ENCODE measurements around the gene ANKRD13B.

The ANKRD13B gene

DNA sequence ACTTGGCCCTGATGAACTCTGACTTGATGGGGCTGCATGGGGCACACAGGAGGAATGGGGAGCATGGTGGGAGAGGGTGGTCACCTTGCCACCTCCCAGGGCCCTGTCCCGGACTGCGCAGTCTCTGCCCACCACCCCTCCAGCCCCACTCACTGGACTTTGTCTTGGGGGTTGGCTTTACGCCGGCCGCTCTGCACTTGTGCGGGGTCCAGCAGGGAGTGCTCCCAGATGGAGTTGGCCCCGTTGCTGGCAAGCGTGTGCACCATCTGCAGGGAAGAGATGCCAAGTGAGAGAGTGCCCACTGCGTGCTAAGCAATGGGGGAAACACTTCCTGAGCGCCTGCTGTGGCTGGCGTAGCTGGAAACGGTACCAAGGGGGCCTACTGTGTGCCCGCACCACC lies 10.2 kb upstream of the ANKRD13B start:
- DNase-seq = no peak

- DNase-seq = no peak
These were observed 9.3 kb upstream of the ANKRD13B start for GRCh38 chr17:29583324-29584248.

DNA sequence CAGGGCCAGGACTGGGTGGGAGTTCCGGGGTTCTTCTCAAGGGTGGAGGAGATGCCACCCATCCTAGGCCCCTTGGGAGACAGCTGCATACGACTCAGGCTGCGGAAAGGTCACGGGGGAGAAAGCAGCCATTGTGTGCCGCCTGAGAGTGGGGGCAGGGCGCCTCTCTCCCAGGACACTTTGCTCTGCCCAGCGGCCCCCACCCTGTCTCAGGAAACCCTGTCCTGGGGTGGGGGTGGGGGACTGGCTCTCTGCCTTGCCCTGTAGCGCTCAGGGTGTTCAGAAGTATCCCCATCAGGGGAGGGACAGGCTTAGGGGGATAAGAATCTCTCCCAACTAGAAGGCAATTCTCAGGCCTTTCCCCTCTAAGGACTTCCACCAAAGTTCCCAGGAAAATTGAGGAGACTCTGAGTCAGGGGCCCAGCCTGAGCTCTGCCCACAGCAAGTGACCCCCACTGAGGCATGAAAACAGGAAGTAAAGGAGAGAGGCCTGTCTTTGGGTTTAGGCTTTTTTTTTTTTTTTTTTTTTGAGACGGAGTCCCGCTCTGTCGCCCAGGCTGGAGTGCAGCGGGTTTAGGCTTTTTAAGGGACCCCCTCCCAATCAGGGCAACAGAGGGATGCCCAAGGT lies 8.4 kb upstream of the ANKRD13B start:
- no peak for DNase-seq

- peak; percentile 26 for DNase-seq
These were observed 7.7 kb upstream of the ANKRD13B start for GRCh38 chr17:29585080-29585751.

GRCh38 chr17:29586676-29587469 lies 6.1 kb upstream of the ANKRD13B start:
- no peak for DNase-seq

- no peak for DNase-seq
These were observed 5.3 kb upstream of the ANKRD13B start for GRCh38 chr17:29587591-29587990.

DNA sequence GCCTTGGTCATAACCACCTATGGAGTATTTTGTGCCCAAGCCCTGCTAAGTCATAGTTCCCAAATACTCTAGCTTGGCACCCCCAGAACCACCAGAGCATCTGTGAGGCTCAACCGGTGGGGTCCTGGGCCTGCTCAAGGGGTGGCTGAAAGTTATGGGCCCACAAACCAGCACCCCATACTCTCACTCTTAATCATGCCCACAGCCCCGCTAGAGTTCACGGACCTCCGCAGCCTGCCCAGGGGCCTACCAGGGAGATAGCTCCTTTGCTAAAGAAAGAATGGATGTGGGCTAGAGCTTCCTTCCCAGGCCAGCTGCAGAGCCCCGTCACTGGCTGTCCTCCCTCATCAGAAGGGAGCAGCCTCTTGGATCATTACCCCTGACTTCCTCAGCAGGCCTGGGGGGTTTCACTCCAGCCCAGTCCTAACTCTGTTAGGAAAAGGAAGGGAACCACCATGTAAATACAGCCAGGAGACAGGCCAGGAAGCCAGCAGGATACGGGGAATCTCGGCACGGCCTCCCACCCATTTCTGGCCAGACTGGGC lies 4.8 kb upstream of the ANKRD13B start:
- no peak for DNase-seq

- no peak for DNase-seq
These were observed 4.1 kb upstream of the ANKRD13B start for GRCh38 chr17:29588562-29589411.

DNA sequence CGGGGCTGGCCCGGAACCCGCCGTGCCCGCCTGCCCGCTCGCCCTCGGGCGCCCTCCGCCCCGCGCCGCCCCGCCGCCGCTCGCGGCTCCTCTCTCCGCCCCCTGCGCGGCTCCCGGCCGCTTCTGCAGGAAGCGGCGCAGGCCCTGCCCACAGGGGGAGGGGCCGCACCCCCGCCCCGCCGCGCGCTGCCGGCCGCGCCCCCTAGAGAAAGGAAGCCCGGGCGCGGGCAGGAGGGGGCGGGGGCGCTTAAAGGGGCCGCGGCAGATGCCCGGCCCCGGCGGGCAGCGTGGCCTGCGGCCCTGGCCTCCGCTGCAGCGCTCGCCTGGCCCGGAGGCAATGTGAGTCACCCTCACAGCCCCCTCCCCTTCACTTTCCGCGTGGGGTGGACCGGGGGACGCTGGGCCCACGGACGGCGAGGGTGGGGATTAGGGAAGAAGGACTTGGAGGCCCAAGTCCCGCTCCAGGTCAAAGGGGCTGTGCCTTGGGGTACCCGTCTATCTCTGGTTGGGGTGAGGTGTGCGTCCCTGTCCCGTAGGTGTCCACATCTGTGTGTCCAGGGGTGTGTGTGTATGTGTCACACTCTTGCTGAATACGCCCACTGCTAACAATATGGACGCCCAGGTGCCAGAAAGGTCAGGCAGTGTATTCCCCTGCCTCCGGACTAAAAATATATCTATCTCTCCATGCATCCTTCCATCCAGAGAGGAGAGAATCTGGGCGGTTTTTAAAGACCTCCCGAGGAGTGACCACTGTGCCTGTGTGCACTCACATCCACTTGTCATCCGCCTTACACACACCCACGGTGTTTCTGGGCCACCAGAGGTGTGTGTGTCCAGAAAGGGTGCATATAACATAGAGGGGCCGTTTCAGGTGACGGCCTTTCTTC lies 3.2 kb upstream of the ANKRD13B start, which contains the start of gene GIT1:
GIT1 (minus strand) TSS at position 125 of the 887 bp plus-strand sequence. CDS start 270 bp downstream, outside the sequence.
- DNase-seq = peak; percentile 87

- DNase-seq = peak; percentile 63
These were observed 2.4 kb upstream of the ANKRD13B start for GRCh38 chr17:29590411-29591145.

GRCh38 chr17:29591146-29591736 lies 1.7 kb upstream of the ANKRD13B start:
- peak; percentile 73 for DNase-seq

DNA sequence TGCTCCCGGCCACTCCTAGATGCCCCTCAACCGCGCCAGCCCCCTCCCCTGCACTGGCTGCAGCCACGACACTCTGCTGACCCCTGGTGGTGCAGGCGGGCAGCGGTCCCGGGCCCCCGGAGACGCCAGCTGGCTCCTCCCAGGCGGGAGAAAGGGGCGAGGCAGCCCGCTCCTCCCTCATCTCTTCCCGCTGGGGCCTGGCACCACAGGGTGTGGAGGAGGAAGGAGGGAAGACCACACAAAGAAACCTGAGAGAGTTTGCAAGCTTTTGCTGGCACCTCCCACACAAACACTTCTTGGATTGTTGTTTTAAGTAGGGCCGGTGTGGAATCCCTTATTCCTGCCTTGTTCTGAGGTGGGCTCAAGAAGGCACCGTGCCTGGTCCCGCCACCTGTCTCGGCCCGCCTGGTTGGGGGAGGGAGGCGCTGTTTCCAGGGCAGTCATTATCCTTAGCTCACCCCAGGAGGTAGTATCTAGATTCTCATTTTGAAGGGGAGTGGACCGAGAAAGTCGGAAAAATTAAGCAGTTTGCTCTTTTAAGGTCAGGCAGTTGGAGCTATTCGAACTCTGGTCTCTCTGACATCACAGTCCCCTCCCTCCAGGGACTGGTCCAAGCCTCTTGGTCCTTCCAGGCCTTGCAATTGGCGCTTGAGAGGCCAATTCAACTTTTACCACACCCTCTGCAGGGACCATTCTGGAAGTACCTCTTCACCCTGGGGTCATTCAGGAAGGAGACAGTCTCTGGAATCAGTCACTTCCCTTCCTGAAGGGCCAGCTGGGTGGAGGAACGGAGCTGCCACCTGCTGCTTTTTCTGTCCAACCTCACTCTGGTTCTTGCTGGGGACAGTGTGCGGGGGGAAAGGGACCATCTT lies 959 bp upstream of the ANKRD13B start:
- DNase-seq = peak; percentile 78

DNA sequence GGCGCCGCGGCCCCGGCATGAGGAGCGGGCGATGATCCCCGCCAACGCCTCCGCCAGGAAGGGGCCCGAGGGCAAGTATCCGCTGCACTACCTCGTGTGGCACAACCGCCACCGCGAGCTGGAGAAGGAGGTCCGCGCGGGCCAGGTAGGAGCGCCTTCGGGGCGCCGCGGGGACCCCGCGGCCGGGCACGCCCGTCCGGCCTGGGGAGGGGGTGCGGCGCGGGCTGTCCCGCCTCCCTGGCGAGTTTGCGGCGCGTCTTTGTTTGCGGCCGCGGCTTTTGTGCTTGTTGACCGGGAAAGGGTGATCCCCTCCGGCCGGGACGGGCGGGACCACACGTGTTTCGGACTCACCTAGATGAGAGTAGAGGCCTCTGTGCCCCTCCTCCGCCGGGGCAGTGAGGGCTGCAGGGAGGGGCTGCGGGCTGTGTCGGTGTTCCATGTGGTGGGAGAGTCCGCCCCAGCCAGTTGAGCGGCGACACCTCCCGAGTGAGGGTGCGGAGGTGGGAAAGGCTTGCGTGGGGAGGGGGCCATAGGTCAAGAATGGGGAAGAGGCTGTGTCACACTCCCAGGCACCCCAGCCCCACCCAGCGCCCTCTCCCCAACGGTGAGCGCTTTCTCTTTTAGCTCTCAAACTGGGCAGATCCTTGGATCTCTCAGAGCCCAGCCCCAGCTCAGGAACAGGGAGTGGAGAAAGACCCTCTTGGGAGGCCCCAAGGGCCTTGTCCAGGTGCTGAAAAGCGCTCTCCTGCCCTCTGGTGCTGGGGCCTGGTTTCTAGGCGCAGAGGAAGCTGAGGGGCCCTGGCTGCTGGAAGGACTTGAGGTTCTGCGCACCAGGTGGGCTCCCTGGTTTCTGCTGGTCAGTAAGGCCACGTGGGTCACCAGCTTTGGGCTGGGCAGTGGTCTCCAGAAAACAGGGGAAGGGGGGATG lies 923 bp downstream of the ANKRD13B start:
- no peak for DNase-seq

- DNase-seq = no peak
These were observed 1.7 kb downstream of the ANKRD13B start for GRCh38 chr17:29594519-29595090.

- DNase-seq = peak; percentile 41
These were observed 2.4 kb downstream of the ANKRD13B start for GRCh38 chr17:29595107-29595942.
